Heart left ventricle (tissue), 16 donors: Measurements from ENCODE around the gene MRPL9. TPM values are rescaled to one million over a fixed set of nuclear protein-coding genes. Genes with fewer than 3 reads are reported as not detected.

ENCODE experiments used
- ATAC-seq, 4 donors: fragments of 200-7000 bp; cut with Tn5 transposase; one replicate each; pipeline ENCODE4 v1.9.1; 2020 to 2022; ENCODE audit warnings: moderate library complexity in 4 of 4, mild to moderate bottlenecking in 3 of 4, moderate number of reproducible peaks in 1 of 4
- DNase-seq, 5 donors: peaks; one replicate each; pipeline ENCODE4 v3.0.0-alpha.2; 2020
- H3K27ac ChIP-seq, 12 donors: fragments of 200-600 bp; sonication (generic) in 4 of 12; one replicate each; pipeline versions ENCODE4 v1.5.0 to v1.8.0; 2016 to 2022; ENCODE audit warnings: mild to moderate bottlenecking in 2 of 12
- H3K27me3 ChIP-seq, 9 donors: fragments of 200-600 bp; sonication (generic) in 2 of 9; one replicate each; pipeline versions ENCODE4 v1.5.1 to v1.8.0; 2016 to 2022; ENCODE audit warnings: mild to moderate bottlenecking in 3 of 9
- H3K36me3 ChIP-seq, 9 donors: fragments of 200-600 bp; sonication (generic) in 2 of 9; one replicate each; pipeline versions ENCODE4 v1.5.0 to v1.8.0; 2018 to 2022; ENCODE audit warnings: mild to moderate bottlenecking in 2 of 9
- H3K4me1 ChIP-seq, 12 donors: fragments of 200-600 bp; sonication (generic) in 4 of 12; one replicate each; pipeline versions ENCODE4 v1.5.0 to v1.8.0; 2016 to 2022; ENCODE audit warnings: mild to moderate bottlenecking in 3 of 12
- H3K4me3 ChIP-seq, 12 donors: fragments of 200-600 bp; sonication (generic) in 4 of 12; one replicate each; pipeline versions ENCODE4 v1.5.0 to v1.8.0; 2017 to 2022; ENCODE audit warnings: mild to moderate bottlenecking in 9 of 12, moderate library complexity in 4 of 12
- H3K9me3 ChIP-seq, 12 donors: fragments of 200-600 bp; sonication (generic) in 4 of 12; one replicate each; pipeline versions ENCODE4 v1.5.0 to v1.8.0; 2016 to 2022; ENCODE audit warnings: mild to moderate bottlenecking in 1 of 12
- CTCF ChIP-seq, 12 donors: fragments of 200-600 bp; sonication (generic) in 4 of 12; IDR thresholded peaks; one replicate each; pipeline versions ENCODE4 v1.5.0 to v1.8.0; 2018 to 2022; ENCODE audit warnings: antibody characterized with exemption in 12 of 12, mild to moderate bottlenecking in 5 of 12
- POLR2A ChIP-seq, 2 donors: fragments of 450-650 bp; IDR thresholded peaks; one replicate each; pipeline ENCODE4 v1.6.1; 2017; ENCODE audit warnings: antibody characterized with exemption in 2 of 2, mild to moderate bottlenecking in 2 of 2, moderate library complexity in 2 of 2
- WGBS, 4 donors: extraction: QIAGEN DNeasy Blood & Tissue Kit in 2 of 4; methylation state at CpG; one replicate each; pipeline versions ENCODE4 v1.1.5 to v1.1.7; 2013 to 2018; 5-methylcytosine and 5-hydroxymethylcytosine counted together
- intact Hi-C, 10 donors: fragments of 100-400 bp; cut with DNase I; formaldehyde crosslinking; loops; one replicate each; pipeline versions ENCODE4 v1.11.1 to v1.14.2; 2022
- polyA plus RNA-seq, 2 donors: library from polyadenylated mRNA; stranded (reverse); fragments of 200-250 nt; gene quantifications; one replicate each; pipeline ENCODE4 v1.2.3, GENCODE V29; 2013
- total RNA-seq, 9 donors: library from RNA; depleted of rRNA in 2 of 9; stranded (reverse); fragments of >200 nt in 2 of 9; fragmentation: NEBNext Ultra II Directional in 3 of 9; extraction: Animal tissue kit (Norgen Biotek cat#: 25700) in 3 of 9; gene quantifications; one replicate each; pipeline versions ENCODE4 v1.1.0 to v1.2.4, GENCODE V29; 2016 to 2023
- donor health status: ischemic (EF 13 %, LVEDD 7.1; RV severe dilation, severe dysfunction).
- donor health status: healthy with polysubstance abuse.
- donor health status: DM: no; HTN: yes; CAD: no.
- donor health status: DM: no; HTN: no; CAD: no.
- donor health status: ischemic (EF 25% LVEDD 6.9; RV normal size, moderate dysfunction).
- donor health status: ischemic (EF 25% LVEDD 5.7; RV mildly dilated, moderate dysfunction).
- donor health status: healthy.
- donor health status: DM: yes; HTN: yes; CAD: no.
- donor health status: ischemic (EF 35%, LVEDD 5.7; RV mildly dilated, moderate dysfunction).
- donor health status: nonischemic (EF 11% LVEDD 7.7; RV severe dilation, severe dysfunction).
- donor health status: DM: yes; HTN: yes; CAD: no.
- donor health status: PGD.
- donor health status: ischemic (EF 29% LVEDD 5.4; RV normal size, mild dysfunction).
- donor health status: nonischemic (EF 23%, LVEDD 6.1; RV moderate dilation, normal function).

The MRPL9 gene
- total and polyA plus RNA-seq, 11 donors, result 35.8 to 57.9 (median 46.3) TPM

GRCh38 chr1:151798571-151798970 is 35.3 kb upstream of the MRPL9 start:
- 86 to 92% (median 90%) methylated on average over 5 of the region's 5 CpGs for WGBS, 4 donors
- intact Hi-C loops, result no loop called here
- TF ChIP-seq POLR2A (IDR thresholded peaks at IDR 0.05) (no peak), CTCF (IDR thresholded peaks at IDR 0.05) (no peak)
- Histone ChIP-seq H3K27me3 (peaks cover 0 to 10% (median 0%) of the 10 kb centered on the region in 9 donors), H3K9me3 (no peaks in the 10 kb centered on the region), H3K4me3 (no peak overlapping the region), H3K4me1 (no peaks in the 10 kb centered on the region), H3K27ac (no peak overlapping the region), H3K36me3 (no peaks in the 10 kb centered on the region)
- DNase-seq (no peak), ATAC-seq (no peak)

GRCh38 chr1:151790940-151791651 is 27.8 kb upstream of the MRPL9 start:
- DNase-seq, result no peak
- Histone ChIP-seq H3K9me3 (no peaks in the 10 kb centered on the region), H3K27ac (peak overlapping the region in 10 of 12 donors; percentile 2 to 70 (median 49)), H3K4me1 (peaks cover 0 to 17% (median 14%) of the 10 kb centered on the region in 12 donors), H3K36me3 (no peaks in the 10 kb centered on the region), H3K27me3 (no peaks in the 10 kb centered on the region), H3K4me3 (peak overlapping the region; percentile 58 to 87 (median 76))
- WGBS, 4 donors, result 1% methylated on average over 45 to 52 of the region's 52 CpGs
- ATAC-seq, result peak in 1 of 4 donors; percentile 24
- no peak for TF ChIP-seq POLR2A (IDR thresholded peaks at IDR 0.05)
- TF ChIP-seq CTCF (IDR thresholded peaks at IDR 0.05), result no peak
- intact Hi-C loops, result no loop called here

GRCh38 chr1:151790071-151790939 is 27.0 kb upstream of the MRPL9 start, which contains the start of gene TDRKH:
TSS of gene TDRKH (minus strand) at chr1:151790500. CDS start at chr1:151783022, 7,478 bp downstream.
- DNase-seq (peak; percentile 98 to 99 (median 99)), ATAC-seq (peak; percentile 99 to 100 (median 100))
- intact Hi-C loops, result no loop called here
- Histone ChIP-seq H3K36me3 (no peaks in the 10 kb centered on the region), H3K27ac (peak within 1 kb of the TSS in 10 of 12 donors; percentile 15 to 70 (median 53)), H3K4me3 (peak within 1 kb of the TSS; percentile 58 to 87 (median 78)), H3K4me1 (peaks cover 0 to 17% (median 14%) of the 10 kb centered on the region in 12 donors), H3K9me3 (no peaks in the 10 kb centered on the region), H3K27me3 (no peaks in the 10 kb centered on the region)
- TF ChIP-seq CTCF (IDR thresholded peaks at IDR 0.05) (peak in 7 of 12 donors; percentile 9 to 48 (median 23)), POLR2A (IDR thresholded peaks at IDR 0.05) (peak in 1 of 2 donors; percentile 78)
- 0 to 1% (median 1%) methylated on average over 48 to 58 of the region's 58 CpGs for WGBS, 4 donors

- H3K4me3 ChIP-seq, result no peak overlapping the region
- 91 to 95% (median 93%) methylated on average over 3 of the region's 3 CpGs for WGBS, 4 donors
- DNase-seq (no peak), ATAC-seq (no peak)
- H3K27me3 ChIP-seq, result no peaks in the 10 kb centered on the region
- H3K9me3 ChIP-seq, result no peaks in the 10 kb centered on the region
- TF ChIP-seq POLR2A (IDR thresholded peaks at IDR 0.05), result no peak
- no peak for TF ChIP-seq CTCF (IDR thresholded peaks at IDR 0.05)
- no peaks in the 10 kb centered on the region for H3K36me3 ChIP-seq
- H3K4me1 ChIP-seq, result peaks cover 0 to 35% (median 14%) of the 10 kb centered on the region in 12 donors
- H3K27ac ChIP-seq, result no peak overlapping the region
- intact Hi-C loops, result no loop called here
Observed at GRCh38 chr1:151787689-151788088, 24.4 kb upstream of the MRPL9 start.
